ENCODE results near the gene UGDH.
A peak's percentile ranks its signal among the peaks of the same experiment; 100 is the strongest.
"Not testable (repeated sequence)": the region's sequence is repeated elsewhere in the genome, so short reads cannot be mapped to it uniquely, and the experiment has no call there.

Gene UGDH

GRCh38 chr4:39514266-39514665 lies 13.0 kb downstream of the UGDH start:
- not testable (repeated sequence) for H2BK5ac ChIP-seq (ENCODE audit: low read depth, low read length, poor library complexity); DNase-seq; H3K9ac ChIP-seq (ENCODE audit: low read length); H3K14ac ChIP-seq (ENCODE audit: low read length); H2AK5ac ChIP-seq (ENCODE audit: low read length); H3K27ac ChIP-seq (ENCODE audit: low read depth, low read length); H4K8ac ChIP-seq (ENCODE audit: low read depth, low read length); H2BK12ac ChIP-seq (ENCODE audit: low read length); H2AFZ ChIP-seq (ENCODE audit: insufficient read depth, low read length, poor library complexity); H3K79me1 ChIP-seq (ENCODE audit: low read length); H3K4me1 ChIP-seq (ENCODE audit: control insufficient read depth in 1 of 2, insufficient read depth in 2 of 2, low read length in 2 of 2); H3K9me3 ChIP-seq (ENCODE audit: insufficient read depth, low read depth, low read length); H3K23ac ChIP-seq (ENCODE audit: low read length); H3K4me2 ChIP-seq (ENCODE audit: low read length); H3K4ac ChIP-seq (ENCODE audit: low read depth, low read length); H3K4me3 ChIP-seq (ENCODE audit: low read depth, low read length); H4K91ac ChIP-seq (ENCODE audit: low read depth, low read length); H3K79me2 ChIP-seq (ENCODE audit: control insufficient read depth, insufficient read depth, low read length, poor library complexity); H3K18ac ChIP-seq (ENCODE audit: low read length); H3K27me3 ChIP-seq (ENCODE audit: insufficient read depth, low read length); H2BK120ac ChIP-seq (ENCODE audit: insufficient read depth, low read length, poor library complexity); H4K12ac ChIP-seq (ENCODE audit: low read depth, low read length)
- WGBS (ENCODE audit: extremely low coverage, insufficient coverage, insufficient read length): no CpG with 5 or more reads among the region's 1 CpG
- H3K36me3 ChIP-seq (ENCODE audit: control insufficient read depth in 1 of 2, insufficient read depth in 2 of 2, low read length in 2 of 2): peaks cover 23 to 28% of the 10 kb centered on the region in 2 experiments

GRCh38 chr4:39510348-39510929 lies 16.8 kb downstream of the UGDH start:
- Histone ChIP-seq H3K23ac (ENCODE audit: low read length) (no peak overlapping the region), H4K91ac (ENCODE audit: low read depth, low read length) (no peak overlapping the region), H3K18ac (ENCODE audit: low read length) (no peak overlapping the region), H3K36me3 (ENCODE audit: control insufficient read depth in 1 of 2, insufficient read depth in 2 of 2, low read length in 2 of 2) (peaks cover 31 to 38% of the 10 kb centered on the region in 2 experiments), H3K79me1 (ENCODE audit: low read length) (no peaks in the 10 kb centered on the region), H3K14ac (ENCODE audit: low read length) (no peak overlapping the region), H2AFZ (ENCODE audit: insufficient read depth, low read length, poor library complexity) (no peak overlapping the region), H2BK120ac (ENCODE audit: insufficient read depth, low read length, poor library complexity) (no peak overlapping the region), H3K4me3 (ENCODE audit: low read depth, low read length) (no peak overlapping the region), H3K79me2 (ENCODE audit: control insufficient read depth, insufficient read depth, low read length, poor library complexity) (no peaks in the 10 kb centered on the region), H3K9me3 (ENCODE audit: insufficient read depth, low read depth, low read length) (no peaks in the 10 kb centered on the region), H3K4me2 (ENCODE audit: low read length) (no peak overlapping the region), H3K27ac (ENCODE audit: low read depth, low read length) (no peak overlapping the region), H2BK12ac (ENCODE audit: low read length) (no peak overlapping the region), H2BK5ac (ENCODE audit: low read depth, low read length, poor library complexity) (no peak overlapping the region), H3K4ac (ENCODE audit: low read depth, low read length) (no peak overlapping the region), H3K4me1 (ENCODE audit: control insufficient read depth in 1 of 2, insufficient read depth in 2 of 2, low read length in 2 of 2) (no peaks in the 10 kb centered on the region), H3K9ac (ENCODE audit: low read length) (no peak overlapping the region), H2AK5ac (ENCODE audit: low read length) (no peak overlapping the region), H4K8ac (ENCODE audit: low read depth, low read length) (no peak overlapping the region), H3K27me3 (ENCODE audit: insufficient read depth, low read length) (no peaks in the 10 kb centered on the region), H4K12ac (ENCODE audit: low read depth, low read length) (no peak overlapping the region)
- WGBS (ENCODE audit: extremely low coverage, insufficient coverage, insufficient read length): no CpG with 5 or more reads among the region's 5 CpGs
- DNase-seq: peak in 1 of 2 donors; percentile 26

DNA sequence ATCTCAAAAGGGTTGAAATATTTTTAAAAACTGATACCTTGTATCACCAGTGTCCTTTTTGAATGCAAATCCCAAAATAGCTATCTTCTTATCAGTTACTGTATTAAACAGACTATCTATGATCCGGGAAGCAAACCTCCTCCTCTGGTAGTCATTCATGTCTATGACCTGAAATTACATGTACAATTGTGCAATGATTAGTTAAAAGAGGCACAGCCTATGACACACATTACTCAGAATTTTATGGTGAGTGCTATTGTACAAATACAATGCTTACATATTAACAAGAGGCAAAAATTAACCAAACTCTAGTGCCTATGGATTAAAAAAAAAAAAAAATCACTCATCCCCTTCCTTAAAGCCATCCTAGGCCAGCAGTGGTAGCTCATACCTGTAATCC lies 21.7 kb downstream of the UGDH start:
- Histone ChIP-seq H3K36me3 (ENCODE audit: control insufficient read depth in 1 of 2, insufficient read depth in 2 of 2, low read length in 2 of 2) (peaks cover 30 to 55% of the 10 kb centered on the region in 2 experiments), H2BK12ac (ENCODE audit: low read length) (no peak overlapping the region), H3K27ac (ENCODE audit: low read depth, low read length) (no peak overlapping the region), H3K9me3 (ENCODE audit: insufficient read depth, low read depth, low read length) (no peaks in the 10 kb centered on the region), H3K4me1 (ENCODE audit: control insufficient read depth in 1 of 2, insufficient read depth in 2 of 2, low read length in 2 of 2) (no peaks in the 10 kb centered on the region), H3K14ac (ENCODE audit: low read length) (no peak overlapping the region), H3K23ac (ENCODE audit: low read length) (no peak overlapping the region), H3K4ac (ENCODE audit: low read depth, low read length) (no peak overlapping the region), H2BK120ac (ENCODE audit: insufficient read depth, low read length, poor library complexity) (no peak overlapping the region), H3K9ac (ENCODE audit: low read length) (no peak overlapping the region), H2AK5ac (ENCODE audit: low read length) (no peak overlapping the region), H2AFZ (ENCODE audit: insufficient read depth, low read length, poor library complexity) (no peak overlapping the region), H3K4me3 (ENCODE audit: low read depth, low read length) (no peak overlapping the region), H3K79me2 (ENCODE audit: control insufficient read depth, insufficient read depth, low read length, poor library complexity) (no peaks in the 10 kb centered on the region), H4K12ac (ENCODE audit: low read depth, low read length) (no peak overlapping the region), H4K8ac (ENCODE audit: low read depth, low read length) (no peak overlapping the region), H3K18ac (ENCODE audit: low read length) (no peak overlapping the region), H3K27me3 (ENCODE audit: insufficient read depth, low read length) (no peaks in the 10 kb centered on the region), H3K79me1 (ENCODE audit: low read length) (no peaks in the 10 kb centered on the region), H4K91ac (ENCODE audit: low read depth, low read length) (no peak overlapping the region), H3K4me2 (ENCODE audit: low read length) (no peak overlapping the region), H2BK5ac (ENCODE audit: low read depth, low read length, poor library complexity) (no peak overlapping the region)
- WGBS (ENCODE audit: extremely low coverage, insufficient coverage, insufficient read length): no CpG with 5 or more reads among the region's 1 CpG
- DNase-seq: peak in 1 of 2 donors; percentile 51

GRCh38 chr4:39504538-39504937 lies 22.7 kb downstream of the UGDH start:
- Histone ChIP-seq H3K79me2 (ENCODE audit: control insufficient read depth, insufficient read depth, low read length, poor library complexity) (no peaks in the 10 kb centered on the region), H3K23ac (ENCODE audit: low read length) (no peak overlapping the region), H2BK5ac (ENCODE audit: low read depth, low read length, poor library complexity) (no peak overlapping the region), H3K18ac (ENCODE audit: low read length) (no peak overlapping the region), H3K27me3 (ENCODE audit: insufficient read depth, low read length) (no peaks in the 10 kb centered on the region), H3K4me2 (ENCODE audit: low read length) (no peak overlapping the region), H4K91ac (ENCODE audit: low read depth, low read length) (no peak overlapping the region), H3K4ac (ENCODE audit: low read depth, low read length) (no peak overlapping the region), H2AFZ (ENCODE audit: insufficient read depth, low read length, poor library complexity) (no peak overlapping the region), H4K8ac (ENCODE audit: low read depth, low read length) (no peak overlapping the region), H3K4me1 (ENCODE audit: control insufficient read depth in 1 of 2, insufficient read depth in 2 of 2, low read length in 2 of 2) (no peaks in the 10 kb centered on the region), H3K14ac (ENCODE audit: low read length) (no peak overlapping the region), H4K12ac (ENCODE audit: low read depth, low read length) (no peak overlapping the region), H2BK12ac (ENCODE audit: low read length) (no peak overlapping the region), H3K4me3 (ENCODE audit: low read depth, low read length) (no peak overlapping the region), H2BK120ac (ENCODE audit: insufficient read depth, low read length, poor library complexity) (no peak overlapping the region), H3K36me3 (ENCODE audit: control insufficient read depth in 1 of 2, insufficient read depth in 2 of 2, low read length in 2 of 2) (peaks cover 27 to 49% of the 10 kb centered on the region in 2 experiments), H3K9ac (ENCODE audit: low read length) (no peak overlapping the region), H3K9me3 (ENCODE audit: insufficient read depth, low read depth, low read length) (no peaks in the 10 kb centered on the region), H3K79me1 (ENCODE audit: low read length) (no peaks in the 10 kb centered on the region), H3K27ac (ENCODE audit: low read depth, low read length) (no peak overlapping the region), H2AK5ac (ENCODE audit: low read length) (no peak overlapping the region)
- WGBS (ENCODE audit: extremely low coverage, insufficient coverage, insufficient read length): no CpG with 5 or more reads among the region's 2 CpGs
- peak in 1 of 2 donors; percentile 76 for DNase-seq
